Measurements from ENCODE around the gene DOCK2.
A peak's percentile ranks its signal among the peaks of the same experiment; 100 is the strongest.

The DOCK2 gene

GRCh38 chr5:169933616-169934015 is 296.5 kb downstream of the DOCK2 start:
- Histone ChIP-seq H3K36me3 (peaks cover 28% of the 10 kb centered on the region), H3K9me3 (no peaks in the 10 kb centered on the region), H3K4me3 (ENCODE audit: low read depth in 1 of 2, low read length in 1 of 2) (no peak overlapping the region), H3K27me3 (no peaks in the 10 kb centered on the region), H3K4me1 (ENCODE audit: control insufficient read depth in 1 of 2, insufficient read depth in 1 of 2, low read depth in 1 of 2, low read length in 1 of 2) (peaks cover 11 to 12% of the 10 kb centered on the region in 2 experiments), H3K27ac (no peak overlapping the region)
- TF ChIP-seq CTCF (IDR thresholded peaks at IDR 0.05), result no peak

DNA sequence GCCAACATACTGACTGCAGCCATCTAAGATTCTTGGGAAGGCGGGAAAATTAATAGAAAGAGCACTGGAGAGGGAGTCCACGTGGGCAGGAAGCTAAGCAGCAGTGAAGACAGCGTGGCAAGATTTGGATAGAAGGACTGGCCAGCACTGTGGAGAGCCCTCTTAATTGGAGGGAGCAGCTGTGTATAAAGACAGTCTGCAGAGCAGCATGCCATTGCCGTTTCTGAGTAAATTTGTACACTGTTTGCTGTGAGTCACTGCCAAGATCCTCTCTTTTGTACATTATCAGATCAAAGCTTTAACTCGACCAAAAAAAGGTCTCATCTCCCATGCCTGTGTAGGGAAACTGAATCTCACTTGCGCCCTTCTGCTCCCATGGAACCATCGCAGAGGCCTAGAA is 297.9 kb downstream of the DOCK2 start:
- Histone ChIP-seq H3K36me3 (peaks cover 22% of the 10 kb centered on the region), H3K27me3 (no peaks in the 10 kb centered on the region), H3K9me3 (no peaks in the 10 kb centered on the region), H3K4me1 (ENCODE audit: control insufficient read depth in 1 of 2, insufficient read depth in 1 of 2, low read depth in 1 of 2, low read length in 1 of 2) (peaks cover 11 to 12% of the 10 kb centered on the region in 2 experiments), H3K4me3 (ENCODE audit: low read depth in 1 of 2, low read length in 1 of 2) (no peak overlapping the region), H3K27ac (peak overlapping the region; percentile 67)
- TF ChIP-seq CTCF (IDR thresholded peaks at IDR 0.05), result no peak

DNA sequence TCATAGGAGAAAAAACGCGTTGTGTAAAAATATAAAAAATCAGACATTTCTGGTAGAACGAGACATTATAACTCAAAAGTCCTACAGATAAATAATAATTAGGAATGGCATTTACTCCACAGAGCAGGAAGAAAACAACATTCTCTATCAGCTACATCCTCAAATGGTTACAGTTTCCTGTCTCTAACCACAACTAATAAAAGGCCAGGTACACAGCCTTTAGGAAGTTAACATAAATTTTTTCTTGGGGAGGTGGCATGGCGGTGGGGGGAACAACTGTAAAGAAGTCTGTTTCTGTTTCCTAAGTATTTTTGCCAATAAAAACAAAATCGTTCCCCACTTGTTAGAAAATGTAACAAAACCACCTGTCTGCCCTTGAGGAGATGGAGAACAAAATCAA is 298.7 kb downstream of the DOCK2 start:
- H3K4me1 ChIP-seq (ENCODE audit: control insufficient read depth in 1 of 2, insufficient read depth in 1 of 2, low read depth in 1 of 2, low read length in 1 of 2), result peaks cover 11 to 12% of the 10 kb centered on the region in 2 experiments
- H3K27ac ChIP-seq, result peak overlapping the region; percentile 67
- H3K27me3 ChIP-seq, result no peaks in the 10 kb centered on the region
- no peaks in the 10 kb centered on the region for H3K9me3 ChIP-seq
- no peak for TF ChIP-seq CTCF (IDR thresholded peaks at IDR 0.05)
- H3K4me3 ChIP-seq (ENCODE audit: low read depth in 1 of 2, low read length in 1 of 2), result no peak overlapping the region
- H3K36me3 ChIP-seq, result peaks cover 22% of the 10 kb centered on the region

GRCh38 chr5:169938439-169938838 is 301.4 kb downstream of the DOCK2 start:
- Histone ChIP-seq H3K27ac (no peak overlapping the region), H3K36me3 (peaks cover 22% of the 10 kb centered on the region), H3K4me3 (ENCODE audit: low read depth in 1 of 2, low read length in 1 of 2) (no peak overlapping the region), H3K9me3 (no peaks in the 10 kb centered on the region), H3K4me1 (ENCODE audit: control insufficient read depth in 1 of 2, insufficient read depth in 1 of 2, low read depth in 1 of 2, low read length in 1 of 2) (peaks cover 11 to 12% of the 10 kb centered on the region in 2 experiments), H3K27me3 (no peaks in the 10 kb centered on the region)
- no peak for TF ChIP-seq CTCF (IDR thresholded peaks at IDR 0.05)

DNA sequence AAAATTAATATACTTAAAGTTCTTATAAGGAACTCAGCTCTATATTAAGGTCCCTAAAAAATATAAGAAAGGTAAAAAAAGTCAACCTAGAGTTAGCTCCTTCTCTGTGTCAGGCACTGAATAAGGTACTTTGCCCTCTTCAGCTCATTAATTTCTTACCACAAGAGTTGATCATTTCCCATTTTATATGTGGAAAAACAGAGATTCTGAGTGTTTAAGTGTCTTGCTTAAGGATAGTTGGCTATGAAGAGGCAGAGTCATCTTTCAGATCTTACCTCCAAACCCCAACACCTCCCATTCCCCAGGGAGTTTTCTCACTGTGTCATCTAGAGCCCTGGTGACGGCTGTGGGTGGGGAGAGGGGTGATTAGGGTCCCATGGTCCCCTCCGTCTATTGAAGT is 302.7 kb downstream of the DOCK2 start:
- no peaks in the 10 kb centered on the region for H3K9me3 ChIP-seq
- TF ChIP-seq CTCF (IDR thresholded peaks at IDR 0.05), result no peak
- peaks cover 11 to 12% of the 10 kb centered on the region in 2 experiments for H3K4me1 ChIP-seq (ENCODE audit: control insufficient read depth in 1 of 2, insufficient read depth in 1 of 2, low read depth in 1 of 2, low read length in 1 of 2)
- no peaks in the 10 kb centered on the region for H3K27me3 ChIP-seq
- no peak overlapping the region for H3K27ac ChIP-seq
- H3K4me3 ChIP-seq (ENCODE audit: low read depth in 1 of 2, low read length in 1 of 2), result no peak overlapping the region
- peaks cover 13% of the 10 kb centered on the region for H3K36me3 ChIP-seq

- Histone ChIP-seq H3K27ac (no peak overlapping the region), H3K36me3 (peaks cover 16% of the 10 kb centered on the region), H3K4me1 (ENCODE audit: control insufficient read depth in 1 of 2, insufficient read depth in 1 of 2, low read depth in 1 of 2, low read length in 1 of 2) (no peaks in the 10 kb centered on the region), H3K9me3 (no peaks in the 10 kb centered on the region), H3K4me3 (ENCODE audit: low read depth in 1 of 2, low read length in 1 of 2) (no peak overlapping the region), H3K27me3 (no peaks in the 10 kb centered on the region)
- TF ChIP-seq CTCF (IDR thresholded peaks at IDR 0.05), result no peak
Observed at GRCh38 chr5:169941542-169941941, 304.5 kb downstream of the DOCK2 start.
